SKM-1 treated with dmso at 0.1 percent for 144 hours (cell line): ENCODE measurements around the gene RASGRF2.

Source experiments
- DNase-seq: peaks from one replicate; lab custom pipeline; 2025; ENCODE audit not compliant: unreplicated experiment; lab: John Stamatoyannopoulos, UW

Gene RASGRF2

DNA sequence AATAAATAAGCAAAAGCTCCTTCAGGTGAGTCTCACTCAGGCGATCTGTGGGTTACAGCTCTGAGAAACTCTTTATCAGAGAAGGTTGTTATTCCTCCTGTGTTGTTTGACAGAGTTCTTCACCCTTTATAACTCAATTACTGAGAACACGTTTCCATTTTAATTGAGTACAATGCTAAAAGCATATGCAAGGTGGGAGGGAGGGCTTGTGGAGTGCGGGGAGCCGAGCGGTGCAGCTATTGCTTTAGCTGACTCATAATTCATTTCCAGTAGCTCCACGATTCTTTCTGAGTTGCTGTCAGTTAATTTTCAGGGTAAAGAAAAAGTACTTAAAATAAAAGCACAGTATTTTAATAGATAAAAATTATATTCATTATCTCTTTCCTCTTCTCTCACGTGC, 168.3 kb downstream of the RASGRF2 start:
- no peak for DNase-seq

DNA sequence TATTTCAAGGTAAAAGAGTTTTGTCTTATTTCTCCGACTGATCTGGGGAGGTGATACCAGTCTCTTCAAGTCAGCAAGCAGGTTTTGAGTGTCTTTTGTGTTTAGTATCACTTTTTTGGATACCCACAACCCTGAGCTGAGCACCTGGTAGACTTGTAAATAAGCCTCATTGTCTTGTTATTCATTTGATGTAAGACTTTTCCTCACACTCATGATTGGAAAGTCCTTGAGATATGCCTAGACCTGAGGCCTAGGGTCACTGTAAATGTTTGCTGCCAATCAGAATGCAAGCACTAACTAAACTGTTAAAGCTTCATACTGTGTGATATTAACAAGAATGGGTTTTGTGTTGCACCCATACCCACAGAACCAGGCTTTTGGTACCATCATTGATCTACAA, 172.2 kb downstream of the RASGRF2 start:
- no peak for DNase-seq

DNA sequence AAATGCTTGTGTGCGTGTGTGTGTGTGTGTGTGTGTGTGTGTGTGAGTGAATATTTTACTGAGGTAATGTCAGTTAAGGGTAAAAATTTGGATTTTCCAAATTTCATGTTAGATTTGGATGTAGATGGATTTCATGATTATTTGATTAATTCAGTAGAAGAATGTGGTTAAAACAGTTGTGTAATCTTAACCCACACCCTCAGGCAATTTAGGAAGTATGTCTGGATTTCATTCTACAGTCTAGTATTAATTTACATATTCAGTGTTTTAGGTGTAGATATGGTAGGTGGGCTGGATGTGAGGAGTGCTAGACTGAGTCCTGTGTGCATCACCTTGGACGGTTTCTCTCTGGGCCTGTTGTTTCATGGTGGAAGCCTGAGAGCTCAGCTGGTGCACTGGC, 173.9 kb downstream of the RASGRF2 start:
- DNase-seq, result no peak

DNA sequence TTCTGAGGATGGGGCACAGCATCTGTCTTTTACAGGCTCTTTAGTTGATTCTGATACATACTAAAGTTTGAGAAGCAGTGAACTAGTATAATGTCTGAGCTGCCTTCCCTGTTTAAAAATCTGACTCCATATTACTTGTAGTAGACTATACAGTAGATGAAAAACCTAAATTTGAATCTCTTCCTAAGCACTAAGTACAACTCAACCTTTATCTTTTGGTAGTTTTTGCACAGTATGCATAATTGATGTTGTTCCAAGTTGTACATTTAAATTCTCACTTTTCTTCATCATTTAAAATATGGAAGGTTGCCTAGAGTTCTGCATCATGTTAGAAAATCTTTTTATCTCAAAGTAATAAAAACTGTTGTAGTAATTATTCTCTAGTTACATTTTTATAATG, 174.4 kb downstream of the RASGRF2 start:
- no peak for DNase-seq

DNA sequence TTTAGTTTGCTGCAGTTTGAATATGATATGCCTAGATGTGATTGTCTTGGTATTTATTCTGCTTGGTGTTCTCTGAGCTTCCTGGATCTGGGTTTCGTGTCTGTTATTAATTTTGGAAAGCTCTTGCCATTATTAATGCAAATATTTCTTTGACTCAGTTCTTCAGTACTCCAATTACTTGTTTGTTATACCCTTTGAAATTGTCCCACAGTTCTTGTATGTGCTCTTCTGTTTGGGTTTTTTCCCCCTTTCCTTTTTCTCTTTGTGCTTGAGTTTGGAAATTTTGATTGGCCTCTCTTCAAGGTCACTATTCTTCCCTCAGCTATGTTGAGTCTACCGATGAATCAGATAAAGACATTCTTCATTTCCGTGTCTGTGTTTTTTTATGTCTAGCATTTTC, 176.4 kb downstream of the RASGRF2 start:
- DNase-seq, result no peak

DNA sequence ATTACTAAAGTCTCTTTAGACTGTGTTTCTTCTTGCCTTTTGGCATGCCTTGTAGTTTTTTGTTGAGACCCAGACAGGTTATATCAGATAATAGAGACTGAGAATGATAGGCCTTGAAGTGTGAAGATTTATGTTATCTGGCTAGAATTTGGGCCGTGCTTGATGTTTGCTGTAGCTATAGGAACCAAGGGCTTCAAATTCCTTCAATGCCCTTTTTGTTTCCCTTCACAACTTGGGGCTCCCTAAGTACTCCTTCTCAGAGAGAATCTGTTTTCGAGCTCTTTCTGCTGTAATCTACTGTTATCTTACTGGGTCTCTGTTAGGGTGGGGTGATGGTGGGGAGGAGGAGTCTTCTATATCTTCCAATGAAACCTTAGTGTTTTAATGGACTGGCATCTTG, 177.7 kb downstream of the RASGRF2 start:
- no peak for DNase-seq

DNA sequence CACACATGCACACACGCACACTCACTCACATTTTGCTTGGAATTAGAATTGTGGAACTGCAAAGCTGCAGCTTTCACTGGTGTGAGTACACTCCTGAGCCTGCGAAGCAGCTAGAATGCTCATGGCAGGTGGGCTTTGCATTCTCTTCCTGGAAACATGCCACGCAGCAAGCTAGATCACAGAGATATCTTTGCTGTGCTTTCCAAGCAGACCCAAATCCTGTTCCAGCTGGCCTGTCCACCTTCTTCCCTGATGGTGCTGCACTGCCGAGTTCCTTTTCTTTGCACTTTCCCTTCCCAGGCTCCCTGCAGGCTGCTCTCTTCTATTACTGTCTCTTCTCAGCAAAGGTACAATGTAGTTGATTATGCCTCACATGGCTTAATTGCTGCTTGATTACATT, 180.3 kb downstream of the RASGRF2 start:
- no peak for DNase-seq

DNA sequence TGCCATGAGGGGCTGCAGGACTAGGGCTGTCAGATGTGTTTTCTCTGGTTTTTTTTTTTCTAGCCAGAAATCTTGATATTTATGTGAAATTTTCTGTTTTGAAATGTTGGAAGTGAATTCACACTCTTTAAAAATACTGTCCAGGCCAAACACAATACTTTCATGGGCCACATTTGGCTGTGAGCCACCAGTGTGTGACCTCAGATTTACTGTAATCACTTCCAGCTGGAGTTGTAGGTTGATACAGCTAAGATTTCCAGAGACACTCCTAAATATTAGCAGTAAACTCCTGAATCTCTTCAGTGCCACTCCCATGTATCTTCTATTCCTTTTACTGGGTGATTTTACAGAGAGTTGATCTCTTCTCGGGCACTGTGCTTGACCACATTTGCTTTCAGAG, 180.8 kb downstream of the RASGRF2 start:
- DNase-seq, result no peak

DNA sequence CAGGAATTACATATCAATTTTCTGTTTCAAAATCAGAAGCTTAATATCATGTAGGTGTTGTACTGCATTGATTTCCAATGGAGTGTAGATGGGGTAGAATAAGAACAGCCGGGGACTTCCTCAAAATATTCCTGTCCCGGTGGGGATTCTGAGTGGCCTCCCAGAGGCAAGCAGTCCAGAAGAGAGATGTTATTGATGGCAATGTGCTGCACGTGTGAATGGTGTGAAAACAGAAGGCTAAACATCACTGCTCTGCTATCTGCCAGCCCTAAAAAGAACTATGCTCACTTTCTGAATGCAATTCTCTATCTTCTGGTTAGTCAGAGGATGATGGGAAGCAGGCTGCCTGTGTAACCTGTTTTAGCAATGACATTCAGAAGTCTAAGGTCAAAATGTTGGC, 181.9 kb downstream of the RASGRF2 start:
- no peak for DNase-seq

DNA sequence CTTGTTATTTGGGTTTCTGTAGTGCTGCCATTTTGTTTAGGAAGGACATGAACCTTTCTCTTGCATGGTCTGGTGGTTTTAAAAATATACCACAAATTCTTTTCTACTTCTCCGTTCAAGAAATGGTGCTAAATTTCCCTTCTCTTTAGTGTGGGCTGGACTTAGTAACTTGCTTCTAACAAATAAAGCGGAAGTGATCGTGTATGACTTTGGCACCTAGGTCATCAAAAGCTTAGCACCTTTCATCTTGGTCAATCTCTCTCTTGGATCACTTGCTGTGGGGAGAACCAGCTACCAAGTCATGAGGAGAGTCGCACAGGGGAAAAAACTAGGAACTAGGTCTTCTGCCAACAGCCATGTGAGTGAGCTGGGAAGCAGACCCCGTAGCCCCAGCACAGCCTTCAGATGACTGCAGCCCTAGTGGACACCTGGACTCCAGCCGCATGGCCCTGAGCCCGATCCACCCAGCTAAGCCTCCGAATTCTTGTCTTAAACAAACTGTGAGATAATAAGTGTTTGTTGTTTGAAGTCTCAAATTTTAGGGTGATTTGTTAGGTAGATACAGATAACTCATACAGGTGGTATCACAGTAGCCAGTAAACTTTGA, 185.3 kb downstream of the RASGRF2 start:
- DNase-seq, result no peak

DNA sequence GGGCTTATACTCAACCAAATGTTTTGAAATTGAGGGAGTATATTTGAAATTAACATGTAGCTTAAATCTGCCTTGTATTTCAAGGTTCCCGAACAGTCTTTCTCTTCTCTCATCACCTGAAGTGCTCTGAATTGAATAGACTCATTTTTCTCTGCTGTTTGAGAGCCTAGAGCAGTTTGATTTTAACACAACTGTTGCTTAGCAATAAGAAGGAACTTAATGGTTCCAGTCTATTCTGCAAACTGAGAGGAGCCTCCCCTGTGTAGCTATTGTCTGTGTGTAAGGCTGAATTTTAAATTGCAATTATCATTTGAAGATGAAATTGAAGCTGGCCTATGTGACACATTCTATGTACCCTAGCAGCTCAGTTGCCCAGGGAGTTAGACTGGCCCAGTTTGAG, 185.9 kb downstream of the RASGRF2 start:
- DNase-seq, result no peak

DNA sequence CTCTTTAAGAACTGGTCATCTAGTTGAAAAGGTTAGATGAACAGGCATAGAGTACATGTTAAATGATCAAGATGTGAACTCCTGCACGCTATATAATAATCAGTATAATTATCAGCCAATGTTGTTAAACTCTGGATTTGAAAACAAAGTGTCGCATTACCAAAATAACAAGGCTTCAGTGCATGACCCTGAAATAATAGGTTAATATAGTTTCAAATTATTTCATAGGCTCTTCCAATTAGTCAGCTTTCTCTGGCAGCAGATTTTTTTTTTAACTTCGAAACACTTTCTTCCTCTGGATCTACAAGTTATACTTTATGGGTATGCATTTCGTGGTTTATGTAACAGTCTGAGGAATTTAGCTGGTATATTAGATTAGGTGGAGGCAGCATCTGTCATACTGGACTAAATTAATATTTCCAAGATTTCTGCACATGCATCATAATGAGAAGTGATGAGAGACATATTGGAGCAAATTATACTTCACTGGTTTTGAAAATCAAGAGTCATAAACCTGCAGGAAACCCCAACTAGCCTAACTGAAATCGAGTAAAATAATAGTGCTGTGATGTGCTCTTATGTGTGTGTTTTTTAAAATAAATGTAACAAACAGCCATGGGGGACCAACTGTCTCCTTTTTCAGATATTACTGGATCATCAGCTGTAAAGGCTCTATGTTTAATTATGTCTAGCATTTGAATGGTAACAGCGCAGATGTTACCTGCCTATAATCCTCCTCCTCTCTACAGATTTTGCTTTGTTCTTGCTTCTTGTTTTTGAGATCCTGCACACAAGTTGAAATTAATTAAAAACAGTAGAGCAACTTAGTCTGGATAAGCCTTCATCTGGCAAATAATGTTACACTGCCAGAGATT, 187.1 kb downstream of the RASGRF2 start:
- no peak for DNase-seq

DNA sequence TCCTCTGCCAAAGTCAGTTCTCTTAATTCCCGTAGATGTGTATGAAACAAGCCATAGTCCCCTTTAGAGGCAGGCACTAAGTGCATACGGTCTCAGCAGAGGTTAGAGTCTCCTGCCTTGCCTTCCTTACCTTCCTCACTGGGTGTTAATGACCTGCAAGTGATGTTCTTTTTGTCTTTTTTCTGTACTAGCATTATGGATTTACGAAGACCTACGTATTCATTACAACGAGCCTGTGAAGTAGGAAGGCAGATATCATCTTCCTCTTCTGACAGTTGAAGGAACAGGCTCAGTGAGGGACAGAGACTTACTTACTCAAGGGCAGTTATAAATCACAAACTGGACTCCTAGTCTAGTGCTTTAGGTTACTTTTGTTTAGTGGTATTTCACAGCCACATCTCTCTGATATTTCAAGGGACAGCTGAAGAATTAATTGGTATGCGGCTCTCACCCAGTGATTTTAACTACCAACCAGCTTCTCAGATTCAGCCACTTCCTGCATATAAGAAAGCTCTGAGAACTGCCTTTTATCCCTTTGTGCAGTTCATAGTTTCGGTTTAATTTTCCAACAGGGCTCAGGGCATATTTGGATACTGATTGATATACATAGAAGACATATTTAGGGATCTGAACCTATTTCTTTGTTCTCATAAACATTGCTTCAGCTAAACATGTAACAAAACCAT, 187.9 kb downstream of the RASGRF2 start:
- DNase-seq, result no peak

DNA sequence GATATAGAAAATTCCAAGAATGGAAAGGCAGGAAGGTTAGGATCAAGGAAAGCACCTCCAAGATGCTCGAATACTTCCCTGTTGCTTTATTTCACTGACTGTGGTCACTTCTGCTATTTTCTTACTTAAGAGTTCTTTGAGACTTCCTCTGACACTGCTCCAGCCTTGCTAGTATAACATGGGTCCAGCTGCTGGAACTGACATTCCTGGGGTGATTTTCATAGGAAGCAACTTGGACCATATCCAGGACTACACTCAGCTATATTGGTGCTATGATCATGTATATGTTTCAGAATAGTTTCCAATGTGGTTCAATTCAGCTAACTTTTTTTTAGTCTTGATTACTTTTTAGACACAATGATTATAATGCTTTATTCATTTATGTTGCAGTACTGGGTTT, 191.4 kb downstream of the RASGRF2 start:
- peak; percentile 16 for DNase-seq

DNA sequence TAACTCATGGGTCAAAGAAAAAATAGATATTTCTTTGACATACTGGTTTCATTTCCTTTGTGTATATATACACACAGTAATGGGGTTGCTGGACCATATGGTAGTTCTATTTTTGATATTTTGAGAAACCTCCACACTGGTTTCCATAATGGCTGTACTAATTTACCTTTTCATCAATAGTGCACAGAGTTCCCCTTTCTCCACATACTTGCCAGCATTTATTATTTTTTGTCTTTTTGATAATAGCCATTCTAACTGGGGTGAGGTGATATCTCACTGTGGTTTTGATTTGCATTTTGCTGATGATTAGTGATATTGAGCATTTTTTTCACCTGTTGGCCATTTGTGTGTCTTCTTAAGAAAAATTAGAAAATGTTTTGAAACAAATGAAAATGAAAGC, 194.6 kb downstream of the RASGRF2 start:
- DNase-seq, result no peak

DNA sequence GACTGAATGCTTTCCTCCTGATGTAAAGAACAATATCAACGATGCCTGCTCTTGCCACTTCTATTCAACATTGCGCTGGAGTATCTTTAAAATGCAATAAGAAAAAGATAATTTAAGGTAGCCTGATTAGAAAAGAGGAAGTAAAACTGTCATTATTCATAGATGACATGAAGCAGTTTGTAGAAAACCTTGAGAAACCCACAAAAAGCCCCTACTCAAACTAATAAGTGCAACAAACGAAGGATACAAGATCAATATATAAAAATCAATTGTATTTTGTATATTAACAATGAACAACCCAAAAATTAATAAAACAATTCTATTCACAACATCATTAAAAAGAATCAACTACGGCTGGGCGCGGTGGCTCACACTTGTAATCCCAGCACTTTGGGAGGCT, 196.6 kb downstream of the RASGRF2 start:
- DNase-seq, result no peak

DNA sequence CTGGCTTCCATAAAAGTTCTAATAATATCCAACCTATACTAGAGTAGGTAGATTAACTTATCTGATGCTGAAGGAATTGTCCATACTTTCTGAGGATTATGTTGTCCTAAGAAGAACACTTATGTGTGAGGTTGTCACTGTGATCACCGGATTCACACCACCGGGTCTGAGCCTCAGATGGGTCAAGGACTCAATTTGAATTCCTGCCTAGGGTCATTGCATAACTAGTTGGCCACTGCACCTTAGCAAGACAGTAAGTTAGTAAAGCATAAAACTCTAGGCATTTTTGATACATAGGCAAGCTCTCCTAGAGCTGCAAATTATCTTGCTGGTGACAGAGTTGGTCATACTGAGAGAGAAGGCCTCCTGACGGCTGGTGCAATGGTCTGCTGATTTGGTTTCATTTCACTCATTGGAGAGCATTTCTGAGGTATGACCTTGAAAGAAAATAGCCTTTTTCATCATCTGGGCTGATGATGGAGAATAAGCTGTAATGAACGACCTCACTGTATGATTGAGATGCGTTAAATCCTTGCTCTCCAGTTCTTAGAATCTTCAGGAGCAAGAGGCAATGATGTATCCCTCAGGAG, 200.9 kb downstream of the RASGRF2 start:
- no peak for DNase-seq

DNA sequence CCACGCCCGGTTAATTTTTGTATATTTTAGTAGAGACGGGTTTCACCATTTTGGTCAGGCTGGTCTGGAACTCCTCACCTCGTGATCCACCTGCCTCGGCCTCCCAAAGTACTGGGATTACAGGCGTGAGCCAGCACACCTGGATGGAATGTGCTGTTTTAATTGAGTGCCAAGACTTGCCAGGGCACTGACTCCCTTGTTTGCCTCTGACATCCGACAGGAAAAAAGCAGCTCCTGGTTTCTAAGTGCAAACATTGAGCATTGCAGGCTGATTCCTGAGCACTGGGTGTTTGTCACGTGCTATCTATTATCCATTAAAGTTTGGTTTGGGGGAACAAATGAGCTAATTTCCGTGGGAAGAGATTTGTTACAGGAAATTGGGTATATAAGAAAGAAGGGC, 202.3 kb downstream of the RASGRF2 start:
- DNase-seq, result no peak

DNA sequence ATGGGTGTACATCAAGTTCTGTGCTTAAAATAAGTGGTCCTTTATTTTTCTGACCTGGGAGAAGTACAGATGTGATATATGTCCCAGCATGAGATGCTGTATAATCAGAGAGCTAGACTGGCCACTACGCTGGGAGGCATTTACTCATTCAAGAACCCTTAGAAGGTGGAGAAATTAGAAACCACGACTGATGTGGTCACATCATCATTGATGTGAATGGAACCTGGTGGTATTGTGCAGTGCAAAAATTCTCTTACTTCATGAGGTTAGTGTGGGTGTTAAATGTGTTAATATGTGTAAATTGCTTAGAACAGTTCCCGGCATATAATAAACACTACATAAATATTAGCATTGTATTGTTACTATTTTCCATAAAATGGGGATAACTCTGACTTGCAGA, 203.5 kb downstream of the RASGRF2 start:
- no peak for DNase-seq

DNA sequence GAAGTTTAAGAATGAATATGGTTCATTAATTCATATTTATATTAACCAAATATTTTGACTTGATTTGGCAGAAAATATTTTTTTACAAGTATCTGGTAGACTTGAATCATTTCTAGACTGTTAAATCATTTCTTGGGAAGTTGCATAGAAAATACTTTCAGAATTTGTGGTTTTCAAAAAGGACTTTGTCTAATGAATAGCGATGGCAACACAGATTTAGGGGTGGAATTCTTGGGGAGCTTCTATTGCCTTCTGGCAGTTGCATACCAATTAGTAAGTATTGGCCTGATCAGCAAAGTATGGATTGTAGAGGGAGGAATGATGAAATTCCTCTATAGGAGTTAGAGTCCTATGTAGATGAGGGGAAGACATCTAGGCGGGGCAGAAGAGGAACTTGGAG, 204.3 kb downstream of the RASGRF2 start:
- no peak for DNase-seq

DNA sequence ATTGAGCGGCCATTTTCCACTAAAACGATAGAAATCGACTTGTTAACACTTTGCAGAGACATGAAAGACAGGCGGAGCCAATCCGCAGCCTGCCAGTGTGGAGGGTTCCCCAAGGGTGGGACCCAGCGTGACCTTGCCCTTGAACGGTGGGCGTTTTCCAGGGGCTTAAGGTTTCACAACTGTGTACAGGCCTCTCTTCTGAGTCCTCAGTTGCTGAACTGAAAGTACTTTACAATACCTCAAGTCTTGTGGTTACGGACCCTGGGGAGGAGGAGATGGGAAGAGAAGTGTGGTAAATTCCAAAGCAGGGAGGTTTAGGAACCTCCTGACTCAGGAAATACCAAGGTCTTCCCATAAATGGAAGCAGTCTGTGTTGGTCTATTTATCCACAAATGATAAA, 204.8 kb downstream of the RASGRF2 start:
- no peak for DNase-seq
